ENCODE measurements around the gene MTUS2.
A peak's percentile ranks its signal among the peaks of the same experiment; 100 is the strongest.

The MTUS2 gene

DNA sequence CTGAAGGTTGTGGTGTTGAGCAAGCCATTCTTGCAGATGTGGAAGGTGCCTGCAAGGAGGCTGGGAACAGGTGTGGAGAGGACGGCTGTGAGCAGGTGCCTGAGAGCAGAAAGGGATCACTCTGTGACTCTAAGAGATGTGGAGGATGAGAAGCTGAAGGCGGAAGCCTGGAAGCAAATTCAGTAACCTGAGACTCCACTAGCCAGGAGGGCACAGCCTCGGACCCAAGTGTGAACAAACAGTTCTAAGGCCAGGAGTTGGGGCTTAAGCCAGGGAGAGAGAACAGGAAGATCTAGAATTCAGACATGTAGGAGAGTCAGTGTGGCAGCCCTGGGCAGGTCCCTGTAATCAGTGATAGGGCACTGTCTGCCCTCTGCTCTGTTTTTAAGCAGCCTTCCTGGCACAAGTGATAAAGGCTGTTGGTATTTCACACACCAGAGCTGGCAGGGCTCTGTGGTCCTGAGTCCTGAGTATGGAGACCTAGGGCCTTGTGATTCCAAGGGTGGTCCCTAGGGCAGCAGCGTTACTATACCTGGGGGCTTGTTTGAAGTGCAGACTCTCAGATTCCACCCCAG, 644.1 kb downstream of the MTUS2 start:
- no peak for DNase-seq

DNA sequence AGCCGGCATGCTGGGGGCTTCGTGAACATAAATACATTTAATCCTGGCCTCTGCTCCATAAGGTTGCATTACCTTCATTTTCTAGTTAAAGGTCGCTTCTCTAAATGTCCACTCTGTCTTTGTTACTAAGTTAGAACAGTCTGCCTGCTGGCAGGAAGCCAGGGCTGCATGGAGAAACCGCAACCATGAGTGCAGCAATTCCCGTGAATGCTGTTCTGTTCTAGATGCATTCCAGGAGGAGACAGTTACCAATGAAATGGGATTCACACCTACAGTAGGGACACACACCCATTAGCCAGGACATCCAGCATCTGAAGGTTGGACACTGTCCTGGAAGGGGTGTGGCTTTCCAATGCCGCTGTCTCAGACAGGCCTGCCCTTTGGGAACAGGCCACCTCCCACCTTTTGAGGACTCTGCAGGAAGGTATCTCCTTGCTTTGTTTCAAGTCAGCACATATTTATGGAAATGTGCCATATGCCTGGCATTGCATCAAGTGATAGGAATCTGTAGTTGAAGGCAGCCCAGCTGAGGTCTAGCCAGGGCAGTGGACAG, 645.7 kb downstream of the MTUS2 start:
- peak; percentile 82 for DNase-seq

DNA sequence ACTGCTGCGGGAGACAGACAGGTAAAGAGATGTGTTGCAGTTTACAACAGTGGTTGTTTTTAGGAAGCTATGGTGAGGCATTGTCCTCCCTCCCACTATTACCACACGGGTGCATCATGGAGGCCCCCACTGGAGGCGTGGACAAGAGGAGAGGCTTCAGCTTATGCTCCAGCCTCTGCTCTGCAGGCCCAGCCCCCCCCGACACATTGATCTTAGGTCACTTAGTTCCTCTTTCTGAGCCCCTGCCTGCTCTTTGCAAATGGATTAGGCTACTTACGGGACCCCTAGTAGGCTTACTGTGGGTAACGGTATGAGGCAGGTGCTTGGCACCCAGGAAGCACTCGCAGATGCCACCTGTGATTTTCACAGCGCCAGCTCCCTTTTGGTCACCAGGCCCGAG, 651.4 kb downstream of the MTUS2 start:
- no peak for DNase-seq

DNA sequence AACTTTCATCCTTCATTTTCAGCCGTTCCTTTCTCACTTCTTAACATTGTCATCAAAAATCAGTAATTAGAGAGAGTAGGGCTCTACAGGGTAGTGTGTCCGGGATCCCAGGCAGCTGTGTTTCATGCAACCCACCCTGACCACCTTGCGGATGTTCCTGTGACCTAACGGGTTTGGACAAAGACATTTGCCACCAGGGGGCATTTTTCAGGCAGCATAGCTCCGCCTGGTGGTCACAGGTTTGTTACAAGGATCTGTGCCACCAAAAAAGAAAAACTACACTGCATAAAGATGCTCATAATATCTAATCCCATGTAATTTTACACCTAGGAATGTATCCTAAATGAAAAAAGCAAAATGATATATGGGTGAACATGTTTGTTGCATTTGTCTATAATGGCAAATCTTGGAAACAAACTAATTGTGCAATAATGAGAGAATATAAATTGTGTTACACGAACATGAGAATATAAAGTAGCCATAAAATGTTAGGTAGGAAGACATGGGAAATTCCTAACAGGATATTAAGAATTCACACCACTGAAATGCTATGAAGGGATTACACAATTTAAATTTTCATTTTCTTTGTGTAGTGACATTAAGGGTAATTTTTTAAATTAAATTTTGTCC, 652.3 kb downstream of the MTUS2 start:
- peak; percentile 66 for DNase-seq

DNA sequence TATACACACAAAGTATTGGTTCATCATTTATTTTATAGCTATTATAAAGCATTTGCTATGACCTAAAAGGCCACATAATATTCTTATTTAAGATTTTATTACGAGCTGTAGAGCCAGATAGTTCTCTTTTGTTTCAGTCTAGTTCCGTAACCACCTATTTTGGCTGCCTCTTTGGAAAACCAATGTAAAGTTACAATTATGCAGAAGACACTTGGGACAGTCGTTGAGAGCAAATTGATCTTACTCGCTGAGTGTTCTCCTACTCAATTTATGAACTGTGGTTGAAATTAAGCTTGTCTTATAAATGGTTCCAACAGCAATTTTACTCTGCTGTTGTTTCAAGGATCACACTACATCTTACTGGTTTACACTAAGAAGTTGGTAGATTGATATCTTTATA, 653.0 kb downstream of the MTUS2 start:
- no peak for DNase-seq

DNA sequence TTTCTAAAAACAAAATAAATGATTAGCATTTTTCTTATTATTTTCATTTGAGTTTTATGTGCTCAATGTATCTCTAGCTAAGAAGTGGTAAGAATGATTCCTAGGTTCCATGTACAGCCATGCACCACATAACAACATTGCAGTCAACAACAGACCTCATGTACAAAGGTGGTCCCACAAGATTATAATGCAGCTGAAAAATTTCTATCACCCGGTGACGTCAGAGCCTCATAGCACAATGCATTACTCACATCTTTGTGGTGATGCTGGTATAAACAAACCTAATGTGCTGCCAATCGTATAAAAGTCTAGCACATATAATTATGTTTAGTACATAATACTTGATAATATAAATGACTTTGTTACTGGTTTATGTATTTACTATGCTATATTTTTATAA, 654.9 kb downstream of the MTUS2 start:
- peak; percentile 87 for DNase-seq

DNA sequence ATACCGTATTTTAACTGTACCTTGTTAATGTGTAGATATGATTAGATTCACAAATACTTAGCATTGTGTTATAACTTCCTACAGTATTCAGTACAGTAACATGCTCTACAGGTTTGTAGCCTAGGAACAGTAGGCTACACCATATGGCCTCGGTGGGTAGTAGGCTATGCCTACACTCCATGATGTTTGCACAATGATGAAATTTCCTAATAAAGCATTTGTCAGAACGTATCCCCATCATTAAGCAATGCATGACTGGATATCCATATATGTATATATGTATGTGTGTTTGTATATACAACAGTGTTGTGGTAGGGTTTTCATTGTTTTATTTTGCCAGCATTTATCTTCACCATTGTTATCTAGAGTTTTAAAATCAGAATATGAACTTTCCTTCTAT, 655.9 kb downstream of the MTUS2 start:
- DNase-seq = no peak

DNA sequence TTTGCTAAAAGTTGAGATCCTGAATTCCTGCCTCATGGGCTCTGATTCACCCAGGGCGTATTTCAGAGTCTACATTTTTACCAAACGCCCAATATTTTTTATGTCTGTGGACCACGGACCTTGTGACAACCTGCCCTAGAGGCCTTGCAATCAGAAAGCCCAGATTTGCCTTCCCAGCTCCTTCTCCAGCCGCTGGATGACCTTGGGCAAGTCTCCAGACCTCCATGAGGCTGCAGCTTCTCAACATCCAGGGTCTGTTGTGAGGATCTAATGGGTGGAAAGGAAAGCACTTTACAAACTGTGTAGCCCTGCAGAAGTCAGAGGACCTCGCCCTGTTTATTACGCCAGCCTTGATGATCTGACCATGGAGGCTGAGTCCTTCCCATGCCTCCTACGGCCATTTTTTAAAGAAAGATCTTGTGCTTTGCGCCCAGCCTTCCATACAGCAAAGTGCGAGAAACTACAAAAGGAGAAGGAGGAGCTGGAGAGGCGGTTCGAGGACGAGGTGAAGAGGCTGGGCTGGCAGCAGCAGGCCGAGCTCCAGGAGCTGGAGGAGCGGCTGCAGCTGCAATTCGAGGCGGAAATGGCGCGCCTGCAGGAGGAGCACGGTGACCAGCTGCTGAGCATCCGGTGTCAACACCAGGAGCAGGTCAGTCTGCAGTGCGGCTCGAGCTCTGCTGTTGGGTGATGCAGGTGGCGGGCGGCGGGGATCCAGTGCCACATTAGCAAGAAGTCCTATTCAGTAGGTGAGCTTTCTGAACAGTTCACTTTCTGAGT, 659.8 kb downstream of the MTUS2 start:
- no peak for DNase-seq

DNA sequence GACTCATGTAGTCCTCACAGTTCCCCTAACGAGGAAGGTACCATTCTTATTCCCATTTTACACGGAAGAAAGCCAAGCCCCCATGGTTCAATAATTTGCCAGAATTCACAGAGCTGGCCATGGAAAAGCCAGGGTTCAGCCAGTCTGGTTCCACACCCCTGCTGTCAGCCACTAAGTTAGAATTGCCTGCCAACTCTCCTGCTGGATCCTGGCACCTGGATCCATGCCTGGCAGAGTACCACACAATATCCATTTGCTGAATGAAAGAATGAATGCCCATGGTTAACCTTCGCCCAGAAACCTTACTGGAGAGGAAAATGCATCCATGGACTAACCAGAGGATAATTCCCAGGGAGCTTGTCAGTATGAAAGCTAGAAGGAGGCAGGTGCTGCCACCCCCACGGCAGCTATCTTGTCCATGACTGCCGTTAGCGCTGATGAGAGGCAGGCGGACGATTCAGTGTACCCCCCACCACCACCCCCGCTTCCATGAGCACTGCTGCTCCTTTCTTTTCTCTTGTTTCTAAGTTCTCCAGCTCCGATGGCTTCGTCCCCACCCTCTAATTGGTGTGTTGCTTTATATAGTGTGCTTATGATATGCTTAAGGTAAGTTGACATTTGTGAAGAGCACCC, 660.9 kb downstream of the MTUS2 start:
- no peak for DNase-seq

DNA sequence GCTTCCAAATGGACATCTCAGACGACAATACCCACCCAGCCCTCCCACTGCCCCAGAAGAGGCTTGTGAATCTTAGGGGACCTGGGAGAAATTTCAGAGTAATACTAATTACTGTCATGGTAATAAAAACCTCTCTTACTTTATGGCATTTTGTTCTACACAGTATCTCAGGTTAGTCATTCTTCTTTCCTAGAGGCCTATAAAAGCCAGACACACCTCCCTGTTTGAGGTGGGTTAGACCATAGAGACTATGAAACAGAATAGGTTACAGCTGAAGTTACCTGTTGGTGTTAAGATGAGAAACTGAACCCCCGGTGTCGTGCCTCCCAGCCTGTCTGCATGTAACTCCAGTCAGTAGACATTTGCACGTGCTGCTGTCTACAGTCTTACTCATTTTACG, 661.5 kb downstream of the MTUS2 start:
- DNase-seq = no peak

DNA sequence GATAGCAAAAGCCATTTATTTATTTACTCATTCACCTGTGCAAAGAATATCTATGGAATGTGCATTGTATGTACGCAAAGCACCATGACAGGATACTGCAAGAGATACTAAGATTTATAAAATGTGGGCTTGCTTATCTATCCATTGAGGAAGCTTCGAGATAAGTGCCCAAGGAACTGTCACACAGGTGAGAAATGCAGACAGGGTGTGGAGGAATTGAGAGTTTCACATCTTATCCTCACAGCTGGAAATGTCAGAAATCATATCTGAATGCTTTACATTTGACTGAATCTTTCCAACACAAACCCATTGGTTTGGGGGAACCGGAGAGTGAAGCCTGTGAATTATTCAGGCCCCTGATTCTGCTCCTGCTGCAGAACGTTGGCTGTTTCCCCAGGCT, 662.4 kb downstream of the MTUS2 start:
- DNase-seq = no peak

DNA sequence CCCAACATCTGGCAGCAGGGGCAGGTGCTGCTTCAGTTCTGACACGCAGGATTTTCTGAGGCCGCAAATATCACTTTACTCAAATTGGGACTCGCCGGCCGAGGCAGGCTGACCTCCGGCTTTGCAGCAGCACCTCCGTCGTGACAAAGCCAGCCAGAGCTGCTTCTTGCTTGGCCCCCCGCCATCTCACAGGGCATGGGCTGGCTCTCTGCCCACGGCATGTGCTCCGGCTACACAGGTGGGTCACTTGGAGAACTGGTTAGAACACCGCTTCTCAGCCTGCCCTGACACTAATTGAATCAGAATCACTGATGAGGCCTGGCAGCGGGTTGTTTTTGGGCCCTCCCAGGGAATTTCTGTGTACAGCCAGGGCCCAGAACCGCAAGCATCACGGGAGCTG, 663.1 kb downstream of the MTUS2 start:
- DNase-seq = no peak

DNA sequence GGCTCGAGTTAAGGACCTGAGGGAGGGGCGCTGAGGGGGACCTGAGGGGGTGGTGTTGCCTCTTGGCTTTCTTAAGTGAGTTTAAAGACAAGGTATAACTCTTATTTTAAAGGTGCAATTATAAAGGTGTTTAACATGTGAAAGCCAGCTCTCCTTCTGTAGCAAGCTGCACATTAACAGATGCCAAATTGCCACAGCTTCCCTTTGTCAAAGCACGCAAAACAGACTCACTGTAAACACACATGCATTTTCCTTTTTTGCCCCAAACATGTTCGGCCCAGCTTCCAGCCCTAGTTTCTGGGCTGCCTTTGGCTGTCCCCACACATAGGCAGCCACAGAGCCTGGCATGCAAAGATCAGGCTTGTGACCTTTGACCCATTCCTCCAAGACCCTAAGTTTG, 663.5 kb downstream of the MTUS2 start:
- no peak for DNase-seq

DNA sequence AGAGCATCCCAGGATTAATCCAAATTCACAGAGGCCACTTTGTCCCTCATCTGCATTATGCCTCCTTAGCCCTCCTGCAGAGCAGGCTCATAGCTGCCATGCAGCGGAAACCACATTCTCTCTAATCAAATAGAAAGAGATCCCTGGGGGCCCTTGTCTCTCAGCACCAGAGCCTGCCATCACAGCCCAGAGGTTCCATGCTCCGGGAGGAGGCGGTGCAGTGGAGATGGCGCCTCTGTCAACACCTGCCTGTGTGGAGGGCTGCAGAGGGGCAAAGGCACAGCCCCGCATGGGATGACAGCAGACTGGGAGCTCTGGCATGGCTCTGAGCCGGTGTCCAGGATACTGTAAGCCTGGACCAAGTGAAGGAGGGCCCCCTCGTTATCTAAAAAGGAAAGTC, 664.1 kb downstream of the MTUS2 start:
- DNase-seq = no peak

DNA sequence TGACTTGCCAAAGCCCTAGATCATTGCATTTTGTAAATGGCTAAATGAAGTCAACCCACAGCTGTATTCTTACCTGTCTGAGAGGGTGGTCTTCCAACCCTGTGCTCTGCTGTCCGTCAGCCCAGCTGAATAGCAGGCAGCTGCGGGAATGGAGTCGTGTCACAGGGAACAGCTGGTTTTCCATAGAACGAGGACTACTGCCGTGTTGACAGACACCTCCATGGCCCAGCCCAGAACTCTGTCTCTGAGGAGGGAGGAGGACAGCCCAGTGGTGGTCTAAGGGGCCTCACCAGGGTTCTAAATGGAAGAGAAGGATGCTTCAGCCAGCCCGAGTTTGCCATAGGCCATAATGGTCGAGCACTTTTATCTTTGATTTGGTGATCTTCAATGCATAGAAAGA, 664.7 kb downstream of the MTUS2 start:
- DNase-seq = no peak

DNA sequence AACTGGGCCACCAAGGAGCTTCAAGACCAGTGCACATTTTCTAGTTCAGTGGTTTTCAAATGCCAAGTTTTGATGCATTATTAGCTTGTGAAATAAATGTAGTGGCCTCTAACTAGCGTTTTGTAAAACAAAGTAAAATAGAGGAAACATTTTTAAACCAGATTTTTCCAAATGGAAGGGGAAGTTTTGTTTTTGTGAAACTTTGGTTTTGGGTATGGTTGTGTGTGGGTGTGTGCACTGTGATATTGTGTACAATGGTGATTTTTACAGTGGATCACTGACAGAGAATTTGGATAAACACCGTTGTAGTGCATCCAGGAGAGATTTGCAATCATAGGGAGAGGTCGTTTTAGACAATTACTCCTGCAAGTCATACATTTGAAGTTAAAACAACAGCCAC, 666.4 kb downstream of the MTUS2 start:
- no peak for DNase-seq

DNA sequence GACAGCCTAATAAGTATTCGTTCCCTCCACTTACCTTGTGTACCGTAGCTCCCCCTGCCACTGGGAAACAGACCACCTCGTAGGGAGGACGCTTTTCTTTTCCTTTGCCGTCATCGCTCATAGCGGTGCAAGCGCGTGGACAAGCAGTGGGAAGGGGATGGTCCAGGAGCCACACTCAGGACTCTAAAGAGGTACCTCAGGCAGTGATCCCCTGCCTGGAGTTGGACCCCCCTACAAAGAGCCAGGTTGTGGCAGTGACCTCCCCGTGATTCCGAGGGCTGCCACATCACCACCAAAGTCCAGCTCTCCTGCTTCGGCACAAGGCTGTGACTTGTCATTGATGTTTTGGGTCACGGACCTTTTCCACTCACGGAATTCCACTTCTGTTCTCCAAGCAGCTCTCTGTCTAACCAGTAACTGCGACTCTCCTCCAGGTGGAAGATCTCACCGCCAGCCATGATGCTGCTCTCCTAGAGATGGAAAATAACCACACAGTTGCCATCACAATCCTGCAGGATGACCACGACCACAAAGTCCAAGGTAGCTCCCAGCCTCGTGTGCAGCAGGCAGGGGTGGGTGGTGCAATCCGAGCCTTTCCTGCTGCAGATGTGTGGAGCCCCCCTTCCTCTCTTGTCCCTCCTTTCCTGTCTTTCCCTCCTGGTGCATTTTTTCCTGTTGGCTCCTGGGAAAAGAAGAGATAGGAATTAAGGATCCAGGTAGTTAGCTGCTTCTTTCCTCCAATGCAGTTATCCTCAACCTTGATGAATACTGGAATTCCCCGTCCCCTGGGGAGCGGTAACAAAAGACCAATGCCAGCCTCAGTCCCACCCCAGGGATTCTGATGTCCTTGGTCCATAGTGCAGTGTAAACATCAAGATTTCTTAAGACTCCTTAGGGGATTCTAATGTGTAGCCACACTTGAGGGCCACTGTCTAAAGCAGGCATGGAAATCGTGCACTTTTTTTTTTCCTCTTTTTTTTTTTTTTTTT, 667.6 kb downstream of the MTUS2 start:
- no peak for DNase-seq

DNA sequence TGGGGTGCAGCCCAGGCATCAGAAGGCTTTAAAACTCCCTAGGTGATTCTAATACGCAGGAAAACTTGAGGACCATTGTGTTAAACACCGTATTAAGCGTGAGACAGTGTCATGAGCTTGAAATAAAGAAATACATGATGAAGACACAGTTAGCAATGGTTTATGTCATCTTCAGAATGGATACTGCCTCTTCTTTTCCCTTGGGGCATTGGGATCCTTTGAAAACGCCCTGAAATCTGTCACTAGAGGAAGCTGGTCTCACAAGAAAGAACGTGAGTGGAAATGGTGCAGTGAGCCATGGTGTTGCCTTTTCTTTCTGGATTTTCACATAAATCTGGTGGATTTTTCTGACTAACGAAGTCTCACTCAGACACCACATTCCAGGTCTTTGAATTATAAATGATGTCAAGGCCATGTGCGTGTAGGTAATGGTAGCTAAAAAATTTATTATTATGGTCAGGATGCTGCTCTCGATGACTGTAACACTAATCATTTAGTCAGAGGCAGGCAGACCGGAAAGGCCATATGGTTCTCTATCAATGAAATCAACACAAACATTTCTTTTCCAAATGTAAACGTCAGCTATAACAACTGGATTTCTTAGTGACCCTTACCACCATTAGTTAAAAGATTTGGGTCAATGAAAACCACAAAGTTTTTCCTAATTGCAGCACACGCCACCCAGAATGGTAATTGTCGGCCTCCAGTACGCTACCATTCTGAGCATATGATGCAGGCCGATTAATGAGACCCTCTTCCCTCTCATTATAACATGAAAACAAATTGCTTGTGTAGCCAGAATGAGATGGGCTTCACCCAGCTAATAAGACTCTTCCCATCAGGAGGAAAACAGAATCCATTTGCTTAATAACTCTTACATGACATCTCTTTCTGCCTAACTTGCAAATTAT, 669.8 kb downstream of the MTUS2 start:
- peak; percentile 19 for DNase-seq

DNA sequence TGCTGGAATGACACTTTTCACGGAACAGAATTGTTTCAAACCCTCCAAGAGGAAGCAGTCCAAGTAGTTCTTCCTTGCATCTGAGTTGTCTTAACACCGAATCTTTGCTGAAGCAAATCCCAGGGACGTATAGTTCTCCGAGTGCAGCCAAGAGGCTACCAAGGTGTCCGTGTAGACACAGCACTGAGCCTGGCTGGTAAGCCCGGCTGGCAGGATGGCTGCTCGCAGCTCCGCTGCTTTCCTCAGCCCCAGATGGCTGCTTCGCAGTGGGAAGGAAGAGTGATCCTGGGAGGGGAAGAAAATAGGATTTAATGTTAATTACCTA, 670.4 kb downstream of the MTUS2 start:
- DNase-seq = no peak

DNA sequence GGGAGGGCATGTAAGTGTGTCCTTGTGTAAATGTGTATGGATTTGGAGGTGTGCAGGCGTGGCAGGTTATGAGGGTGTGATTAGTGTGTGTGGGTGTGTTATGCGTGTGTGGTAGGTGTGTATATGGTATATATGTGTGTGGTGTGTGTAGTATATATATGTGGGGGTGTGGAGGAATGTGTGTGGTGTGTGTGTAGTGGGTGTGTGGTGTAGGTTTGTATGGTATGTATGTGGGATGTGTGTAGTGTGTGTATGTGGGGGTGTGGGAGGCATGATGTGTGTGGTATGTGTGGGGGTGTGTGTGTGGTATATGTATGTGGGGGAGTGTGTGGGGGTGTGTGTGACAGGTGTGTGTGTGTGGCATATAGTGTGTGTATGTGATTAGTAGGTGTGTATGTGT, 671.1 kb downstream of the MTUS2 start:
- DNase-seq = no peak

DNA sequence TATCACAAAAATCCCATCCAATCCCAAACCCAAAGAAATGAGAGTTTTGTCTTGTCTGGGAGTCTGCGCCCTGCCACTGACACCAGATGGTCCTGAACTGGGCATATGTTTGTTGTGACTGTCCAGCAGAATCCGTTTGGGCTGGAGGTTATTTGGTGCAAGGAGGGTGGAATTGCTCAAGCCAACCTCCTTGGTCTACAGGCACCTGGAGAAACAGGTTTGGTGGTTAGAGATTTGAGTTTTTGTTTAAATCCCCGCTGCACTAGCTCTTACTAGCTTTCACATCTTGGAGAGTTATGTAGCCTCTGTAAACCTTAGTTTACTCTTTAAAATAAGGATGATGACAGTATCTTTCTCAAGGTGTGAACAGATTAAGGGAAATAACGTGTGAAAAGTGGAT, 673.7 kb downstream of the MTUS2 start:
- DNase-seq = no peak

DNA sequence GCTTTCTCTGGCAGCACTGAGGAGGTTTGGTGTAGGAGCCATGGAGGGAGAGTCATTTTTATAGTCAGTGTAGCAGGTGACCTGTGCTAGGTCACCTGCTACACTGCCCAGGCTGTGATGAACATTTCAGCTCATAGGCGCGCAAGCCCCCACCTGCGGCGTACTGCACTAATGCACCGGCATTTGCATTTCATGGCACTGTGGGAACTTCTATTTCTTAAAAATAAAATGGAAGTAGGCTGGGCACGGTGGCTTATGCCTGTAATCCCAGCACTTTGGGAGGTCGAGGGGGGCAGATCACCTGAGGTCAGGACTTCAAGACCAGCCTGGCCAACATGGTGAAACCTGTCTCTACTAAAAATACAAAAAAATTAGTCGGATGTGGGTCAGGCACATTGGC, 674.4 kb downstream of the MTUS2 start:
- DNase-seq = no peak
